Erythroblast (primary cell): ENCODE measurements around the gene STX2.
"Not testable (repeated sequence)": the region's sequence is repeated elsewhere in the genome, so short reads cannot be mapped to it uniquely, and the experiment has no call there.

Experiments used
- DNase-seq, 2 experiments: peaks; one replicate each; lab custom pipeline; 2025; lab: John Stamatoyannopoulos, UW
- GATA1 ChIP-seq: IDR thresholded peaks from 2 replicates; pipeline ENCODE4 v1.6.1; 2011; ENCODE audit warnings: low read depth, mild to moderate bottlenecking, control low read depth, low read length, moderate library complexity
- POLR2A ChIP-seq: IDR thresholded peaks from 2 replicates; pipeline ENCODE4 v1.6.1; 2011; ENCODE audit warnings: mild to moderate bottlenecking, low read length

STX2 gene

DNA sequence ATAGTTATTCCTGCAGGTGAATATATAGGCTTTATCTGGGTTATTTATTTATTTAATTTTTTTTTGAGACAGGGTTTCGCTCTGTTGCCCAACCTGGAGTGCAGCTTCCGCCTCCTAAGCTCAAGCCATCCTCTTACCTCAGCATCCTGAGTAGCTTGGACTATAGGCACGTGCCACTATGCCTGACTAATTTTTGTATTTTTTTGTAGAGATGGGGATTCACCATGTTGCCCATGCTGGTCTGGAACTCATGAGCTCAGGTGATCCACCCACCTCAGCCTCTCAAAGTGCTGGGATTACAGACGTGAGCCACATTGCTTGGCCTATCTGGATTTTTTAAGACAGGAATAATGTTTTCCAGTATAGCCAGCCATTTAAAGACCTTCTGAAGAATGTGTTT, 34.8 kb upstream of the STX2 start:
- peak in 1 of 2 experiments; percentile 41 for DNase-seq
- TF ChIP-seq POLR2A = no peak
- TF ChIP-seq GATA1 = no peak

DNA sequence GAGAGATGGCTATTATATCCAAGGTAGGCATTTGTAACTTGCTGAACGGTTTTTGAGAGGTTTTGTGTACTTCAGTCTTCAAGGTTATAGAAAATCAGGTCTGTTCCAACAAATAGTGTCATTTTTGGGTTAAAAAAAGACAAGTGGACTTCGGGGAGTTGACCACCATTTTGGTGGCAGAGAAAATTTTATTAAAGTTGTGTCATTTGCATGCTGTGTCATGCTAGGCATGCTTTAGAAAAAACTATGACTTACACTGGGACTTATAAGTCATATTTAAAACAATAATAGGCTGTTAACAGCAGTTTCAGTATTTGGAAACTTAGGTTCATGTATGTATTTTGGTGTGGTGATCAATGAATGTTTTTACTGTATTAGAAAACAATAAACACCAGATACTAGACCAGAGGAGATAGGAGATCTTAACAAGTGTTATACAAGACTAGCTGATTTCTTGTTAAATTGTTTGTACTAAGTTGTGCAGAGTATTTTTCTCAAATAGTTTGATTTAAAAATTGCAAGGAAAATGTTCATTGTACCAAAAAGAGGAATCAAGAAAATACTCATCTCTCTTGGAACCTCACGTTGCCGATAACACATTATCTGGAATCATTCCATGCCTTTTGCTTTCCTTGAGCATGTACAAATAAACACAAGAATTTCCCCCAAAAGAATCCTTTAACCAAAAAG, 34.2 kb upstream of the STX2 start:
- DNase-seq = peak; percentile 48 to 65
- TF ChIP-seq GATA1 (no peak), POLR2A (no peak)

DNA sequence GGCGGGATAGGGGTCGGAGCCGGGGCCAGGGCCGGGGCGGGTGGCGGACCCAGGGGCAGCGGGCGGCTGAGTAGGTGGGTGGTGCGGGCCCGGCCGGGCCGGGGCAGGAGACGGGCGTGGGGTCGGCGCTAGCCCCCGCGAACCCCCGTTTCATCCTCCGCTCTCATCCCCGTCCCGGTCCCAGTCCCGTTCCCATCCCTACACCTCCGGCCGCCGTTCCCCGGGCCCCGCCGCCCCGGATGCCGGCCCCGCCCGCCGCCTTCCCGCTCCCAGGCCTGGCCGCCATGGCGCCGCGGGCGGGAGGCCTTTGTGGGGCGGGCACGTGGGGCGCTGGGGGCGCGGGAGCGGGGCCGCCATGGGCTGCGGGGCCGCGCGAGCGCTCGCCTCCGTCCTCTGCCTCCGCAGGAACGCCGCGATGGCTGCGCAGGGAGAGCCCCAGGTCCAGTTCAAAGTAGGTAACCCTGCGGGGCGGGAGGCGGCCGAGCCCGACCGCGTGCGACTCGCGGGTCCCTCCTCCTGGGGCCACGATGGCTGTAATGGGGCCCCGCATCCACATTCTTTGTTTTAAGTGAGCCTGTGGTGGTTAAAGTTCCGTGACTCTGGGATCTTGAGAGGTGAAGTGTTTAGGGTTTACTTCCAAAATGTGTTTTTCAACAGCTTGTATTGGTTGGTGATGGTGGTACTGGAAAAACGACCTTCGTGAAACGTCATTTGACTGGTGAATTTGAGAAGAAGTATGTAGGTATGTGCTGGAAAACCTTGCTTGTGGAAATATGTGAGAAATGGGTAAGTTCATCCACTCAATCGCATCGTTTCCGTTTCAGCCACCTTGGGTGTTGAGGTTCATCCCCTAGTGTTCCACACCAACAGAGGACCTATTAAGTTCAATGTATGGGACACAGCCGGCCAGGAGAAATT, 33.4 kb upstream of the STX2 start:
- TF ChIP-seq GATA1 (no peak), POLR2A (no peak)
- peak; percentile 66 to 76 for DNase-seq

DNA sequence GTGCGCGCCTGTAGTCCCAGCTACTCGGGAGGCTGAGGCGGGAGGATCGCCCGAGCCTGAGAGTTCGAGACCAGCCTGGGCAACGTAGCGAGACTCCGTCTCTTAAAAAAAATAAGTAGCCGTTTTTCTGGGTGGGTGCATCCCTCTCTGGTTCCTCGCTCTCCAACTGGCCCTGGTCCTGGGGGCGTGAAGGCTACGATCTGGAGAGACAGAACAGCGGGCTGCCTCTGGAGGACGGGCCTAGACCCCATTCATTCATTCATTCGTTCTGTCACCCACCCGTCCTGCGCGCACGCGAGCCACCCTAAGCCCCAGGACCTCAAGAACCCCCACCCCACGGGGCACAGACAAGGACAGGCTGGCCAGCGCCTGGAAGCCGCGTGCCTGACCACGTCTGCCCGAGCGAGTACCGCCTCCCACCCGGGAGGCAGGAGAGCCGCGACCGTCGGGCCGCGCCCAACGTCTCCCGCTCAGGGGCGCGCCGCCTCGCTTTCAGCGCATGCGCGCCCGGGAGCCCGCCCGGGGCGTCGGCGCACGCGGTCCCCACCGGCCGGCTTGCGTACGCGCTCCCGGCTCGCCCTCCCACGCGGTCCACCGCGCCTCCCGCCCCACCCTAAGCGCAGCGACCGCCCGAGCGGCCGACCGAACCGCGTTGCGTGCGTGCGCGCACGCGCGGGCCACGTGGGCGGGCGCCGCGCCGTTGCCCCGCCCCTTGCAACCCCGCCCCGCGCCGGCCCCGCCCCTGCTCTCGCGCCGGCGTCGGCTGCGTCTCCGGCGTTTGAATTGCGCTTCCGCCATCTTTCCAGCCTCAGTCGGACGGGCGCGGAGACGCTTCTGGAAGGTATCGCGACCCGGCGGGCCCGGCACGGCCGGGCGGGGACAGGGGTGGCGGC, 32.5 kb upstream of the STX2 start, which contains the start of gene RAN:
Gene RAN (plus strand): TSS at position 781 of the 893 bp plus-strand sequence. CDS start 528 bp downstream, outside the sequence.
- TF ChIP-seq GATA1 = no peak
- TF ChIP-seq POLR2A = peak; percentile 95
- peak; percentile 97 to 98 for DNase-seq

DNA sequence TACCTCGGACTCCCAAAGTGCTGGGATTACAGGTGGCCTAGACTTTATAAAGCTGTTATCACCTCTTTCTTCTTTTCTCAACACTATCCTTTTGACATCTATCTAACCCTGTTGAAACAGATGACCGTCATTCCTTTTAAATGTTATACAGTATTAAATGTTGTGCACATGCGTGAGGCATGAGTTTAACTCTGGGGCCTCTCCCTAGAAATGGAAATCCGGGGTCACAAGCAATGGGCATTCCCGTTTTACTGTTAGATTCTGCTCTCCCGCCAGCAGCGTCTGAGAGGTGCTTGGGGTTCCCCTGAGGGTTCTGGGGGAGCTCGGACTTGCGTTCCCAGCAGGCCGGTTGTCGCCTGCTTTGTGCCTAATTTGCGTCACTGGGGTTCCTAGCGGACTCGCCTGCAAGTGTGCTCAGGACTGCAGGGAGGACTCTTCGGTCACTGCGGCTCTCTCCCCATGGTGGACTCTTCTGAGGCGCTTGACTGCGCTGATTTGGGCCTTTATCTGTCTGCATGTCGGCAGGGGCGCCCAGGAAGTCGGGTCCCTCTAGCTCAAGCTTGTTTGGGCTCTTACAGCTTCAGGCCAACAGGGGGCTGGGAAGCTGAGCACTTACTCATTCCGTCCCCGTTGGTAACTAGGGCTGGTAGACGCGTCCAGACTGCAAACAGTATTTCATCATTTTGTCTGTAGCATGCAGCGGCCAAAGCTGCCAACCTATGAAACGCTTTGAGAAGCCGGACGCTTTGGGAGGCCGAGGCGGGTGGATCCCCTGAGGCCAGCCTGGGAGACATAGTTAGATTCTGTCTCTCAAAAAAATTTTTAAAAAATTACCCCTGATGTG, 31.6 kb upstream of the STX2 start:
- DNase-seq = peak; percentile 88 to 92
- no peak for TF ChIP-seq GATA1
- no peak for TF ChIP-seq POLR2A

DNA sequence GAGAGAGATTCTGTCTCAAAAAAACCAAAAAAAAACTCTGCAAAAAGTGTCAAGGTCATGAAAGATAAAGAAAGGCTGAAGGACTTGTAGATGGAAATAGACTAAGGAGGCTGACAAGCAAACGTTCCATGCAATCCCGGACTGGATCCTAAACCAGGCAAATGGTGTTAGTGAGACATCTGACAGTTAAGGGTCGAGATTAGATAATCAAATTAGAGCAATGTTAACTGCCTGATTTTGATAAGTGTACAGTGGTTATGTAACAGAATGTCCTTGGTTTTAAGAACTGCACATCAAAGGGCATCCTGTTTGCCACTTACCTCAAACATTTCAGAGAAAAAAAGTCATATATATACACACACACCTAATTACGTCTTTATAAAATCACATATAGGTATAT, 29.4 kb upstream of the STX2 start:
- TF ChIP-seq GATA1 = no peak
- TF ChIP-seq POLR2A = no peak
- DNase-seq = peak; percentile 18 to 78

DNA sequence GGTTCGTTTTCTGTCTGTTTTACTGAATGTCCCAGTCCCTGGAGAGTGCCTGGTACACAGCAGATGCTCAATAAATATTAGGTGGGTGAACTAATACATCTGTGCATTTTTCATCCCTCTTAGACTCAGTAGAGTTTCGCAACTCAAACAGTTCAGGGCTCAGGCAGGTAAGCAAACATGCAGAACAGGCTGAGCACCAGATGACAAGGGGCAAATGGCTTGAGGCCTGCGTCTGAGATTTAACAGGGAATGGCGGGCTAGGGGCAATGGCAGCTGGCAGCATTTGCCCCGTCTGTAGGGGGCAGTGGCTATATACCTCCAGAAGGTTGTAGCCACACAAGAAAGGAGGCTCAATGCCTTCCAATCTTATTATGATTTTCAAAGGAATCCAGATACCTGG, 24.2 kb upstream of the STX2 start:
- no peak for DNase-seq

DNA sequence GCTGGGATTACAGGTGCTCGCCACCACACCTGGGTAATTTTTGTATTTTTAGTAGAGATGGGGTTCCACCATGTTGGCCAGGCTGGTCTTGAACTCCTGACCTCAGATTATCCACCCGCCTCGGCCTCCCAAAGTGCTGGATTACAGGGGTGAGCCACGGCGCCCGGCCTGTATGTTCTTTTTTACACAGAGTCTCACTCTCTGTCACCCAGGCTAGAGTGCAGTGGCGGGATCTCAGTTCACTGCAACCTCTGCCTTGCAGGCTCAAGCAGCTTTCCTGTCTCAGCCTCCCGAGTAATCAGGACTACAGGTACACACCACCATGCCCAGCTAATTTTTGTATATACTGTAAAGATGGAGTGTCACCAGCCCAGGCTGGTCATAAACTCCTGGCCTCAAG, 23.7 kb upstream of the STX2 start:
- not testable (repeated sequence) for DNase-seq

More for the DNA sequence above, 24.2 kb upstream of the STX2 start:
- TF ChIP-seq POLR2A = no peak
- no peak for TF ChIP-seq GATA1

DNA sequence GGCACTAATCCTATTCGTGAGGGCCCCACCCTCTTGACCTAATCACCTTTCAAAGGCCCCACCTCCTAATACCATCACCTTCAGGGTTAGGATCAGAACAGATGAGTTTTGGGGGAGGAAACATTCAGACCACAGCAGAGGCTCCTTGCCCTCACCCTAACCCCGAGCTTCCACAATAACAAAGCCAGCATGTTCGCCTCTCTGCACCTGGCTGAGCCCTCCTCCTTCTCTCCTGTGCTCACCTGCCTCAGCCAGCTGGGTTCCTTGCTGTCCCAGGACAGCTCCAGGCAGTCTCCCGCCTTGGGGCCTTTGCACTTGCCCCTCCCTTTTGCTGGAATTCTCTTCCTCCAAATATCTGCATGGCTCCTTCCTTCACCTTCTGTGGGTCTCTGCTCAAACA, 23.1 kb upstream of the STX2 start:
- no peak for TF ChIP-seq GATA1
- TF ChIP-seq POLR2A = no peak
- no peak for DNase-seq

DNA sequence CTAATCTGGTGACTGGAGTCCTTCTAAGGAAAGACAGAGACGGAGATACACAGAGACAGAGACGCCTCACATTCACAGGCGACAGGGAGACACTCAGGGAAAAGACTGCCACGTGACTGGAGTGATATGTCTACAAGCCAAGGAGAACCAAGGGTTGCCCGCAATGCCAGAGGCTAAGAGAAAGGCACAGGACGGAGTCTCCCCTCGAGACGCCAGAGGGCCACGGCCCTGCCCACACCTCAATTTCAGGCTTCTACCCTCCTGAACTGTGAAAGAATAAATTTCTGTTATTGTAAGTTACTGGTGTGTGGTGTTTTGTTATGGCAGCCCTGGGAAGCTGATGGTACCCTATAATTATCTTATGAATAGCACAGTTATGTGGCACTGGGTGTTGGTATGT, 21.3 kb upstream of the STX2 start:
- no peak for TF ChIP-seq POLR2A
- no peak for TF ChIP-seq GATA1
- no peak for DNase-seq

DNA sequence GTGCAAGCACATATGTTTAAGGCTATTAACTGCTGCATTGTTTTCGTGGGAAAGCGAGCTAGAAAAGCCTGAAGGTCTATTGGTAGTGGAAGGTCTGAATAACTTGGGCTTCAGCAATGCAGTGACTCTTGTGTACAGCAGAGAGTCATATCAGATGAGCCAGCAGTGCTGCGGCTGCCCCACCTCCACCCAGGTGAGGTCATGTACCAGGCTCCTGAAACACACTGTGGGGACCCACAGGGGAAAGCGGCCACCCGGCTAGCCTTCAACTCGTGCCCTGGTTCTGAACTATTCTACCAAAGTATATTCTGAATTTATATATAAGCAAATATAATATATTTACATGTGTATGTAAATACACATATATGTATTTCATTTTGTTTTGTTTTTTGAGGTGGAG, 20.1 kb upstream of the STX2 start:
- DNase-seq = peak in 1 of 2 experiments; percentile 29
- TF ChIP-seq POLR2A = no peak
- no peak for TF ChIP-seq GATA1

DNA sequence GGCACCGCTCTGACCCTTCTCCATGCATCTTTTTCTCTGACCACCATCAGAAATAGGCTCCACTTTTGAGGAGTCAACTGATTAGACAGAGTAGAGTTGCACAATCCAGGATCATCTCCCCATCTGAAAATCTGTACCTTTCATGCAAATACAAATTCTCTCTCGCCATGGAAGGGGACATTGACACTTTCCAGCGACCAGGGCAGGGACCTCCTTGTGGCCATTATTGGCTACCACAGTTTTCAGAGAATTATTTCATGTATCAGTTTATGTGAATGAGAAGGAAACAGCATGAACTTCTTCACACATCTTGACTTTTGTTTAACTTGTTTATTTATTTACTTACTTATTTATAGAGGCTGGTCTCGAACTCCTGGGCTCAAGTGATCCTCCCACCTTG, 19.0 kb upstream of the STX2 start:
- no peak for DNase-seq
- no peak for TF ChIP-seq GATA1
- TF ChIP-seq POLR2A = no peak

DNA sequence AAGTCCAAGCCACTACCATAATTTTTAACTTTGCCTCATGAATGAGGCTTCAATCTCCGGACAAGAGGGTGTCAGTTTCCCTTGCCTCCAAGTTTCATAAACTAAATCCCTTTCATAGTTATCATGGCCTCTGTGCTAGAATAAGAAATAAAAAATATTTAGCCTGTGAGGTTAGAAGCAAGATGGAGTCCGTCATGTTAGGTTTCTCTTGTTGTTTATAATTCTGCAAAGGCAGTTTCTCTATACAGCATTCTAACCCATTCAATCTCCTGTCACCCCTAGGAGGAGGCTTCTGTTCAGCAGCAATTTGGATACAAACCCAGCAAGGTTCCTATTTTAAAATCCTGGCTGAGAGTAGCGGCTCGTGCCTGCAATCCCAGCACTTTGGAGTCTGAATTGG, 17.0 kb upstream of the STX2 start:
- TF ChIP-seq GATA1 = no peak
- TF ChIP-seq POLR2A = no peak
- no peak for DNase-seq

DNA sequence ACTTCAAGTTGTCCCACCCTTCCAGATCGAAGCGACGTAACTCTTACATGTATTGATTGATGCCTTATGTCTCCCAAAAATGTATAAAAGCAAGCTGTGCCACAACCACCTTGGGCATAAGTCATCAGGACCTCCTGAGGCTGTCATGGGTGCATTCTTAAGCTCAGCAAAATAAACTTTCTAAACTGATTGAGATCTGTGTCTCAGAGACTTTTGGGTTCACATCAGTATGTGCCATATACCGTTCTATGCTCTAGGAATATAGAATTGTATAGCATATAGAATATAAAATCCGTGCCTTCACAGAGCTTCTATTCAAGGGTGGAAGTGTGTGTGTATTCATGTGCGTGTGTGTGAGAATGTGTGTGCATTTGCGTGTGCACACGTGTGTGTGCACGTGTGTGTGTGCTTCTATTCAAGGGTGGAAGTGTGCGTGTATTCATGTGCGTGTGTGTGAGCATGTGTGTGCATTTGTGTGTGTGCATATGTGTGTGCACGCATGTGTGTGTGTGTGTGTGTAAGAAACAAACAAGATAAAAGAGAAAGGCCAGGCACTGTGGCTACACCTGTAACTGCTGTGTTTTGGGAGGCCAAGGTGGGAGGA, 11.5 kb upstream of the STX2 start:
- TF ChIP-seq GATA1 (no peak), POLR2A (no peak)
- DNase-seq = no peak
